SH-SY5Y (cell line): Measurements from ENCODE around the gene NECAB3.

Source experiments
- GATA2 ChIP-seq: IDR thresholded peaks from 2 replicates; pipeline ENCODE4 v1.6.1; 2011; ENCODE audit warnings: mild to moderate bottlenecking, low read depth, low read length
- GATA3 ChIP-seq: IDR thresholded peaks from 2 replicates; pipeline ENCODE4 v1.6.1; 2011; ENCODE audit warnings: low read depth, mild to moderate bottlenecking, low read length, moderate library complexity

NECAB3 gene

GRCh38 chr20:33647603-33648395 is 26.4 kb downstream of the NECAB3 start:
- TF ChIP-seq GATA3 (no peak), GATA2 (no peak)

- TF ChIP-seq GATA3 (no peak), GATA2 (no peak)
These were observed 28.0 kb downstream of the NECAB3 start for GRCh38 chr20:33646191-33646590.

- no peak for TF ChIP-seq GATA3
- TF ChIP-seq GATA2: no peak
These were observed 28.8 kb downstream of the NECAB3 start for GRCh38 chr20:33645396-33645795.

- TF ChIP-seq GATA2: no peak
- TF ChIP-seq GATA3: no peak
These were observed 29.2 kb downstream of the NECAB3 start for GRCh38 chr20:33645072-33645358.

DNA sequence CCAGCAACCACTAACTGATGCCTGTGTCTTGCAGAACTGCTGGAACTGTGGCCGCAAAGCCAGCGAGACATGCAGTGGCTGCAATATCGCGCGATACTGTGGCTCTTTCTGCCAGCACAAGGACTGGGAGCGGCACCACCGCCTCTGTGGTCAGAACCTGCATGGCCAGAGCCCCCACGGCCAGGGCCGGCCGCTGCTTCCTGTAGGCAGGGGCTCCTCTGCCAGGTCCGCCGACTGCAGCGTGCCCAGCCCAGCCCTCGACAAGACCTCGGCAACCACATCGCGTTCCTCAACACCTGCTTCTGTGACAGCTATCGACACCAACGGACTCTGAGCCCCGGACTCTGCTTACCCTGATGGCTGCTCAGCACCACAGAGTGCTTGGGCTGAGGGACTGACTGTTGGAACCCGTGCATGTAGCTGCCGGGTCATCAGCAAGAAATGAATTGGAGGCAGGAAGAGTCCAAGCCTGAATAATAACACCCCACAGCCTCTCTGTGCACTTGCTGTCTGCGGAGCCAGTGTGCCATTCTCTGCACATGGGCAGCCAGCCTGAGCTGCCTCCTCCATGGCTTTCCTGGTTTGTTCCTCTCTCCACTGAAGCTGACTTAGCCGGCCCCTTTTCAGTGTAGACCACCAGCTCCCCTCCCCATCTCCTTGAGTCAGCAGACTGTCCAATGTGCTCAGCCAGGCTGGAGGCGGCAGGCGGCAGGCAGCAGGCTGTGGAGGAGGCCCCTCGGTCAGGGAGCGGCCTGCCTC is 29.7 kb downstream of the NECAB3 start:
- no peak for TF ChIP-seq GATA3
- no peak for TF ChIP-seq GATA2

DNA sequence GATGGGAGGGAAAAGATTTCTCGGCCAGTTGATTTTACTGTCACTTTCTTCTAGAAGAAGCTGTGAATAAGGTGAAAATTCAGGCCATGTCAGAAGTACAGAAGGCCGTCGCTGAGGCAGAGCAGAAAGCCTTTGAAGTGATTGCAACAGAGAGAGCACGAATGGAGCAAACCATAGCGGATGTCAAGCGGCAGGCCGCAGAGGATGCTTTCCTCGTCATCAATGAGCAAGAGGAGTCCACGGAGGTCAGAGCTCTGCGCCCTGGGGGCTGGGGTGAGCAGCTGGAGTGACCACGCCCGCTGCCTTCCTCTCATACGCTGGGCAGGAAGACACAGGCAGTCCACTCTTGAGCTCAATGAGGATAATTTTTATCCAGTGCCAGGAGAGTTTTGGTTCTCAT is 33.9 kb downstream of the NECAB3 start:
- TF ChIP-seq GATA2 (no peak), GATA3 (no peak)

DNA sequence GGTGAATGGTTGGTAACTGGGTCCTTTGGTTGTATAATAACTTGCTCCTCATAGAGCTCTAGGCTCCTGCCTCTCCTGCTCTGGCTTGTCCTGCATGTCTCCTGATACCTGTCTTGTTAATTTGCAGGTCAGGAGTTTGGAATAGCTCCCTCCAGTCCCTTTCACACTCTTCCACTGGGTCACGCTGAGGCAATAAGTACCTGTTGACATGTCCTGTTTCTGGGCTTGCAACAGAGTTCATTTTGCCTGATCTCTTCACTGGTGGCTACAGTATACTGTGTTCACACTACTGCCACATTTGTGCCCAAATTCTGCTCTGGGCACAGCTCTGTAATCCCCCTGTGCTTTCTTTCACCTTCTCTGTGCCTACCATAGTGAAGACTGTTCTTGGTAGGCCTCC is 37.5 kb downstream of the NECAB3 start:
- TF ChIP-seq GATA2: no peak
- TF ChIP-seq GATA3: no peak

DNA sequence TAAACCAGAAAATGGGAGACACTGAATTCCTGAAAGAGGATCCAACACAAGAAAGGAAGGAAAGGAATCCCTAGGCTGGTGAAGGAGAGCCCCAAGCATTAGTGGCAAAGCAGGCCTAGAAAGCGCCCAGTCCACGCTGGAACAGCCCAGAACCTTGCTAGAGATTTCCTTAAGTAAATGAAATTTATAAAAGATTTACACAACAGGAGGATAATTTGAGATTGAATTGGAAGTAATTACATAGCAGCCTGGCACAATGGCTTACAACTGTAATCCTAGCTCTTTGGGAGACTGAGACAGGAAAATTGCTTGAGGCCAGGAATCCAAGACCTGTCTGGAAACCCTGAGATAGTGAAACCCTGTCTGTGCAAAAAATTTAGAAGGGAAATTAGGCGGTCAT is 38.9 kb downstream of the NECAB3 start:
- TF ChIP-seq GATA3 (no peak), GATA2 (no peak)

- TF ChIP-seq GATA3 (no peak), GATA2 (no peak)
These were observed 43.7 kb downstream of the NECAB3 start for GRCh38 chr20:33630507-33630906.

DNA sequence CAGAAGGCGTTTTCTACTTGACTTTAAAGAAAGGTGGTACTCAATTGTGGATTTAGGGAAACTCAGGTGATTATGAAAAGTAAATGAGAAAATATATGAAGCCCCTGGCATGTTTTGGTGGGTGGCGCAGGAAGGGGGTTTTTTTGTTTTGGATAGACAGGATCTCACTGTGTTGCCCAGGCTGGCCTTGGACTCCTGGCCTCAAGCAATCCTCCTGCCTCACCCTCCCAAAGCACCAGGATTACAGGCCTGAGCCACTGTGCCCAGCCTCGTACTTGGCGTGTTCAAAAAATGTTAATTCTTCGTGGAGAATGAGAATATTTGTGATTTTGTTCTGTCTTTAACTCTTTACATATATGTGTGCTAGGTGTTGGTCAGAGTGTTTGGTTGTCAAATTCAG is 44.2 kb downstream of the NECAB3 start:
- TF ChIP-seq GATA3 (no peak), GATA2 (no peak)

GRCh38 chr20:33629533-33629932 is 44.7 kb downstream of the NECAB3 start:
- TF ChIP-seq GATA3: no peak
- no peak for TF ChIP-seq GATA2

DNA sequence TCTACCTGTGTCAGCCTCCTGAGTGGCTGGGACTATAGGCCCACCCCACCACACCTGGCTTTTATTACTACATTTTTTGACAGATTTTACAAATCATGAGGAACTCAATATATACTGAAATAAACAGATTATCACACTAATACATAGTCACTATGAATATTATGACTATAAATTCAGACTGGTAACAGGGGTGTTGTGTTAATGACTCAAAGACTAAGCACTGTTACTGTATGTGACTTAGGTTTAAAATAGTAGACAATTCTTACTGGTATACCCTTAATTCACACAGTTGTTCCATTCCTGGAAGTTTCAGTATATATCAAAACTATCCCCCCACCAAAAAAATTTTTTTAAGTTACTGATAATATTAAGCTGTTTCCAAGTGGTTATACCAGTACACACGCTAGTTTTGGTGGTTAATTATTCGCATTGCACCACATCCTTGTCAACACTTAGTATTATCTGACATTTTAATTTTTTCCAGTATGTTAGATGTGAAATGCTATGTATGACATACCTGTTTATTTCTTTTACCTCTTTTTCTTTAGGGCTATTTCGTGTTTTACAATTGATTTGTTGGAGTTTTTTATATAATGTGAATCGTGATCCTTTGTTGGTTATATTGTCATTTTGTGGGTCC is 46.5 kb downstream of the NECAB3 start:
- TF ChIP-seq GATA2: no peak
- no peak for TF ChIP-seq GATA3

DNA sequence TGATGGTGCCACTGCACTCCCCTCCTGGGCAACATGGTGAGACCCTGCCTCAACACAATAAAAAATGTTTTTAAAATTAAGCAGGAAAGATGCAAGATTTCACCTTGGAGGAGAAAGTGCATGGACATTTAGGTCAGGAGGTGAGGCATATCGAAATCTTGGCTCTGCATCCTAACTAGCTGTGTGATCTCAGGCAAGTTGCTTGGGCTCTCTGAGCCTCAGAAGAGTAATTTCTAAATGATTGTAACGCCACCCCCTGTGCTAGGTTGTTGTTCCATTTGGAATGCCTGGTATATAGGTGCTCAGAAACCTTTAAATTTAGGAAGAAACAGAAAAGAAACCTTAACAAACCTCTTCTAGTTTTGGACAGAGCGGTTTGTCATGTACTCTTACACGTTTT is 48.0 kb downstream of the NECAB3 start:
- no peak for TF ChIP-seq GATA3
- TF ChIP-seq GATA2: no peak

GRCh38 chr20:33624399-33624798 is 49.8 kb downstream of the NECAB3 start:
- TF ChIP-seq GATA3 (no peak), GATA2 (no peak)

DNA sequence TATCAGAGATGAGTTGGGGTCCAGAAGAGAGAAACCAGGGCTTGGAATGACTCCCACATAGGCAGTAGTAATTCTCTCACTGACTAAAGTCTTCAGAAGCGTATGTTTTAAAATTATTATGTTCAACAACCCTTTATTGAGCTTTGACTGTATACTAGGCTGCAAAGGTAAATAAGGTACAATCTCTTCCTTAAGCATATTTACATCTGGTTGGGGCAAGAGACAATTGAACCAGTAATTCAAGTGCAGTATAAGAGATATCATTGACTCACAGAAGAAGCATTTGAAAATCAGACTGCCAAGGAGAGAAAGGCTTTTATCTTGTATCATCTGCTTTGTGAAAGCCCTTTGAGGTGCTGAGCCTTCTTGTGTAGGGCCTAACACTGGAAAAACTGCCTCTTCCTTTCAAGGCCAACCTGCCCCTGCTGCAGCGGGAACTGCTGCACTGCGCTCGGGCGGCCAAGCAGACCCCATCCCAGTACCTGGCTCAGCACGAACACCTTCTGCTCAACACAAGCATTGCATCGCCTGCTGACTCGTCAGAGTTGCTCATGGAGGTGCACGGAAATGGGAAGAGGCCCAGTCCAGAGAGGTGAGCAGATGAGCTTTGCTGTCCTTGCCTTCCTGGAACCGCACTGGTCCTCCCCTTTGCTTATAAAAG is 51.4 kb downstream of the NECAB3 start:
- no peak for TF ChIP-seq GATA2
- no peak for TF ChIP-seq GATA3
